ENCODE results near the gene HES1. TPM values are rescaled to one million over a fixed set of nuclear protein-coding genes. Genes with fewer than 3 reads are reported as not detected.

HES1 gene
- total and polyA plus RNA-seq, 9 of the 15 experiments (the other 6 are each of a cell fraction or from before 2014, with no cell fraction given) = 3.4 to 37.0 (median 19.3) TPM

DNA sequence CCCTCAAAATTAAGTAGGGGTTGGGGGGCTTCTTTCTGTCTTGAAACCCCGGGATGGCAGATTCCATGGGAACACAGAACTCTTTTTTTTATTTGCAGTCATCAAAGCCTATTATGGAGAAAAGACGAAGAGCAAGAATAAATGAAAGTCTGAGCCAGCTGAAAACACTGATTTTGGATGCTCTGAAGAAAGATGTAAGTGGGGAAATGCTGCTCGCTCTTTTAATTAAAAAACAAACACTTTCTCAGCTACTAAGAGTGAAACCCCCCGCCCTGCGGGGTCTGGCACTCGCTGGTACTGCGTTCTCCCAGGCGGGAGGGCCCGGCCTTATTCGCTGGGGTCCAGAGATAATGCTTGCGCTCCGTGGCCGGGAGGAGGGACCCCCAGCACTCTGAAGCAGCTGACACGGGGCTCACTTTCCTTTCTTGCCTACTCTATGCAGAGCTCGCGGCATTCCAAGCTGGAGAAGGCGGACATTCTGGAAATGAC, 615 bp downstream of the HES1 start (continued):
- TF ChIP-seq GTF2A2 (tag; IDR thresholded peaks at IDR 0.05) (no peak), KDM1A (IDR thresholded peaks at IDR 0.05) (no peak; a peak in 1 of 4 replicates), TRIM24 (IDR thresholded peaks at IDR 0.05) (no peak), MITF (IDR thresholded peaks at IDR 0.05) (no peak), NFRKB (IDR thresholded peaks at IDR 0.05; ENCODE audit: low read depth) (no peak), POLR3G (IDR thresholded peaks at IDR 0.05; ENCODE audit: extremely low read depth, insufficient read length, insufficient replicate concordance) (no peak), HIVEP1 (CRISPR knock-in tag; IDR thresholded peaks at IDR 0.05) (no peak), RCOR1 (IDR thresholded peaks at IDR 0.05; ENCODE audit: borderline replicate concordance in 1 of 2, low read depth in 2 of 2, low read length in 2 of 2) (no peak), ZNF518B (CRISPR knock-in tag; IDR thresholded peaks at IDR 0.05) (0 out of 2 replicates have a peak, but pooled peaks have one; percentile 45), ZBTB11 (CRISPR knock-in tag; IDR thresholded peaks at IDR 0.05) (no peak), KLF16 (IDR thresholded peaks at IDR 0.05) (no peak), POLR2H (tag; IDR thresholded peaks at IDR 0.05; ENCODE audit: low read depth) (no peak), ZBTB7A (IDR thresholded peaks at IDR 0.05; ENCODE audit: borderline replicate concordance, control insufficient read depth, low read depth, low read length) (peak; percentile 45), KAT7 (CRISPR knock-in tag; IDR thresholded peaks at IDR 0.05; ENCODE audit: borderline replicate concordance) (no peak), PHB (CRISPR knock-in tag; IDR thresholded peaks at IDR 0.05) (0 out of 2 replicates have a peak, but pooled peaks have one; percentile 76), ZNF184 (CRISPR knock-in tag; IDR thresholded peaks at IDR 0.05) (no peak), MEF2D (tag; conservative IDR thresholded peaks at IDR 0.05; ENCODE audit: low read depth) (no peak), CHCHD3 (CRISPR knock-in tag; IDR thresholded peaks at IDR 0.05) (no peak)
- TF ChIP-seq, protein P1, sequence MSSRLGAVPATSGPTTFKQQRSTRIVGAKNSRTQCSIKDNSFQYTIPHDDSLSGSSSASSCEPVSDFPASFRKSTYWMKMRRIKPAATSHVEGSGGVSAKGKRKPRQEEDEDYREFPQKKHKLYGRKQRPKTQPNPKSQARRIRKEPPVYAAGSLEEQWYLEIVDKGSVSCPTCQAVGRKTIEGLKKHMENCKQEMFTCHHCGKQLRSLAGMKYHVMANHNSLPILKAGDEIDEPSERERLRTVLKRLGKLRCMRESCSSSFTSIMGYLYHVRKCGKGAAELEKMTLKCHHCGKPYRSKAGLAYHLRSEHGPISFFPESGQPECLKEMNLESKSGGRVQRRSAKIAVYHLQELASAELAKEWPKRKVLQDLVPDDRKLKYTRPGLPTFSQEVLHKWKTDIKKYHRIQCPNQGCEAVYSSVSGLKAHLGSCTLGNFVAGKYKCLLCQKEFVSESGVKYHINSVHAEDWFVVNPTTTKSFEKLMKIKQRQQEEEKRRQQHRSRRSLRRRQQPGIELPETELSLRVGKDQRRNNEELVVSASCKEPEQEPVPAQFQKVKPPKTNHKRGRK (tag; IDR thresholded peaks at IDR 0.05) = 0 out of 2 replicates have a peak, but pooled peaks have one; percentile 13
